GOT3 (cell line): ENCODE measurements around the gene IFRD1.

Experiments
- DNase-seq: peaks from one replicate; lab custom pipeline; 2025; ENCODE audit warnings: mixed read lengths; lab: John Stamatoyannopoulos, UW

Gene IFRD1

DNA sequence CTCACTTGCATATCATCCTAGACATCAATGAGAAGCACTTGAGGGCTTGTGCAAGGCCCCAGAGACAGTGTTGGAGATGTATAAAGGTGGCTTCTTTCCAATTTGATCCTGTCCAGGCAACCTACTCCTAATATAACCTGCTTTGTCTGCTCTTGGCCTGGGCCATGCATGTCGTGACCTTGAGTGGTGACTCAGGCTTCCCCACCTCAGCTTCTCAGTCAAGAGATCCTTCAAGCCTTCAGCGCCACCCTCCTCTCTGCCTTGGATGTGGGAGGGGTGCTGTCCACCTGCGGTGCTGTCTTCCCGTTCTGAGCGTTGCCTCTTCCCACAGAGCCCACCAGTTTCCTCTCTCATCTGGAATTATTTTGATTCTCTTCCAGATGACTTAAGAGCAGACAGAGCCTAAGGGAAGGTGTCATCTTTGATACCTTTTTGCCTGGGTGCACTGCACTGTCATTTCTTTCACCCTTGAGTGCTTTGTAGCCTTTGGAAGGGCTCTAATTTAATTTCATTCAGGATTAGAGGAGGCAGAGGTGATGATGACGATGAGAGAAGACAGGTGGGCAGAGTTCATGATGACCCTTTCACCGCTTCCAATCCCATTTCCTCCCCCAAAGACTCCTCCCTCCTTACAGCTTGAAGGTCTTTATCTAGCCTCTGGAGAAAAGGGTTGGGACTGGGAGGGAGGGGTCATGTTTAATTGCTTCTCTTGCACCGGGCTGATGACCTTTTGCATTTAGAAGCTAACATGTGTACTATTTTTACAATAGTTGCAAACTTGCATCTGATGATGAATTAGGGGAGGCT, 37.4 kb downstream of the IFRD1 start:
- no peak for DNase-seq

DNA sequence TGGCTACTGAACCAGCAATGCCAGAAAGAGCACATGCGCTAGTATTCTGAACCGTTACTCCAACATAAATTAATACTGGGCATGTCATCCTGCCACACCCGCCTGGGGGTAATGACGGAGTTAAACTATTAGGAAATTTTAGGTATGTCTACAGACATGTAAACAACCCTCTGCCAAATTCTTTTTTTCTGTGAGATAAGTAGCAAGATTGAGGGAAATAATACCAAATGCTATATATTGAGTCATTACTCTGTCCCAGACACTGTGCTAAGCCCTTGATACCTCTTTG, 37.9 kb downstream of the IFRD1 start:
- DNase-seq: no peak

DNA sequence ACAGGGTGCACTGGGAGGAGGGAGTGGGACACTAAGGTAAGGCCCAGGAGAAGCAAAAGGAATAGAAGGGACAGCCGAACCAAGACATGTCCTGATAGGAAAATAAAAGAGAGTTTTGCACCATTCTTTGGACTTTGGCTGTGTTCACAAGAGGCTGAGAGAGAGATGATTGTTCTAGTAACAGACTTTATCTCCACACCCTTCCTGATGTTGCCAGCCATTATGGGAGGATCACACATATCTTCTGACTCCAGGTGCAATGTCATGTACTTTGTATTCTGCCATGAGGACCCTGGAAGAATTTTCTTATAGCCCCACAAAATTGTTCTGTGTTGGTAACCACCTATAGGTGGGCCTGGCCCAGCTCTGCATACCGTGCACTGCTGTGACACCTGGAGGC, 41.9 kb downstream of the IFRD1 start:
- DNase-seq: no peak

DNA sequence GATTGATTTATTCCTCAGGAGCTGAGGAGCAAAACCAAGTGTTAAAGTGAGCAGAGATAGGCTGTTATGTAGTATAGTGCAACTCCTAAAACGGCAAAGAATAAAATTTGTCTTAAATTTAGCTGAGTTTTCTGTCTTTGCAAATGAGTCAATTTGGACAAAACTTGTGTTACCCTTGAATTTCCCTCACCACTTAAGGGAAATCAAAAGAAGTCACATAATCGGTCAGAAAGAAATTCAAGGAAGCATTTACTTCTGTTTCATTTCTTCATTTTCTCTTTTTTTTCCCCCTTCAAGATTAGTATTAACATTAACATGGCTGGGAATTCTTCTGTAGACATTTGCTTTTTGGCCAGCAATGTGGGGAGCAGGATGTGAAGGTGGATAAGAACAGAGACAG, 44.4 kb downstream of the IFRD1 start:
- no peak for DNase-seq

DNA sequence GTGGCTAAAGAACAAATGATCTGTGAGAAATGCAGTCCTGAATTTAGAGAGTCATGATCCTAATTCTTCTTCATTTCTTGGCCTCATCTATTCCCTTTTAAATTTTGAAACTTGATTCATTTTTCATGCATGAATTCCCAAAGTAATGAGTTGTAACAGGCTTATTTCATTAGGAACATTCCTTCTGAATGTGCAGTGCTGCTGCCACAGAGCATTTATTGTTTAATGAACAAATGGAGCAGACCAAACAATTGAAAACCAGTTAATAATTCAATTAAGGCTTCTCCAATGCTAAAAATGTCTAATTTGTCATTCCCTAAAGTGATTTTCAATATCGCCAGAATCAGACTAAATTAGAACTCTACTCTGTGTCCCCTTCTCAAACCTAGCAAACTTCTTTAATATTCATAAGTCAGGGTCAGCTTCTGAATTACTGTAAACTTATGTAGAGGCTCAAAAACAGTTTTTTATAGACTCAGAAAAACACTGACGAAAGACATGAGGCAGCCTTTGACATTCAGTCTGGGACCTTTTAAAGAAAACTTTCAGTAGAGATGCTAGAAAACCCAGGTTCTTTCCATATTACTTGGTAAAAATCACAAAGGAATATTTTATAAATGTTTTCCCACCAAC, 45.0 kb downstream of the IFRD1 start:
- DNase-seq: no peak

DNA sequence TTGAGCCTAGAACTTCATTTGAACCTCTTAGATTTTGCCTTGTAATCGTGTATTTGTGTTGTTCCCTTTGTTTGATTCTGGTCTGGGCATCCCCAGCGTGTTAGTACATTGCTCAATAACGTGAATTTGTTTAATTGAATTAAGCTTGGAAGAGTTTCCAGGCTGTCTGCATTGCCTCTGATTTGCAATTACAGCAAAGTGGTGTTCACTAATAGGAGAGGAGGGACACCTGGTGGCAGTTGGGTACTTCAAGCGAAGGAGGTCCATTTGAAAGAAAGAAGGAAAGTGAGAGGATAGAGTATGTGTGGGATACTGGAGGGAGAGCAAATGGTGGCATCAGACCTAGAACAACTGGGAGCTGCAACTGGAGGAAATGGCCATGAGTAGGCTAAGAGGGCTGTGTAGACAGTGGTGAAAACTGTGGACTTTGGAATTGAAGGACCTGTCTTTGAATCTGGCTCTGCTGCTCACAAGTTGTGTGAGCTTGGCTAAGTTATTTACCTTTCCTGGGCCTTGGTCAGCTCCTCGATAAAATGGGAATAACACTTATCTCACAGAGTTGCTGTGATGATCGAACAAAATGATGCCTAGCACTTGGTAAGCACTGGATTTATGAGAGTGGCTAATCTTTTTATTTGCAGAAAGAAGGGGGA, 45.7 kb downstream of the IFRD1 start:
- DNase-seq: no peak

DNA sequence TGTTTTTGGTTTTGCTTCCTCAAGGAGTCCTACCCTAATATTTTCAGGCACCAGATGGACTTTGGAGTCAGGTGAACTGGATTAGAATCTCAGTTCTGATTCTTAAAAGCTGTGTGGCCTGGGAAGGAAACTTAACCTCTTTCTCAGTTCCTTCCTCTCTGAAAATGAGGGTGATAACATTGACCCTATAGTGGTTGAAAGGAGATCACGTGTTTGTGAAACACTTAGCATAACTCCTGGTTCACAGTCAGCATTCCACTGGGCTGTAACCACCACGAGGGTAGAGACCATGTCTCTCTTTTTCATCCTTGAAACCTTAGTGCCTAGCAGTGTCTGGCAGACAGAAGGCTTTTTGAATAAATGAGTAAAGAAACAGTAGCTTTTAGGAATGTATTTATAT, 47.2 kb downstream of the IFRD1 start:
- no peak for DNase-seq

DNA sequence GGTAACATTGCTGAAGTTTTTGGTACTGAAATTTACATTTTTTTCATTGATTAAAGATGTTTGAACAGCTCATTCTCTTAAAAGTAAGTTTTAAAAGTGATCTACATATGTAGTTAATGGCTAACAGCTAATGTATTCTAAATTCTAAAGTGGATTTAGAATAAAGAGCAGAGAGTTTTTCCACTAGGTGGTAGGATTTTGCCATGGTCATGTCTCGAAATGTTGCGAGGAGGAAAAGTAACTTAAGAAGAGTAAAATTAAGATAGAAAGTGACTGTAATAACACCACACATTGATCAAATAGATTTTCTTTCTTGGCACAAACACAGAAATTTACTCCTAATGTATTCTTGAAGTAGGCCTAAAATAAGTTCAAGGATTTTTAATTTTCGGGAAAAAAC, 50.4 kb downstream of the IFRD1 start:
- no peak for DNase-seq

DNA sequence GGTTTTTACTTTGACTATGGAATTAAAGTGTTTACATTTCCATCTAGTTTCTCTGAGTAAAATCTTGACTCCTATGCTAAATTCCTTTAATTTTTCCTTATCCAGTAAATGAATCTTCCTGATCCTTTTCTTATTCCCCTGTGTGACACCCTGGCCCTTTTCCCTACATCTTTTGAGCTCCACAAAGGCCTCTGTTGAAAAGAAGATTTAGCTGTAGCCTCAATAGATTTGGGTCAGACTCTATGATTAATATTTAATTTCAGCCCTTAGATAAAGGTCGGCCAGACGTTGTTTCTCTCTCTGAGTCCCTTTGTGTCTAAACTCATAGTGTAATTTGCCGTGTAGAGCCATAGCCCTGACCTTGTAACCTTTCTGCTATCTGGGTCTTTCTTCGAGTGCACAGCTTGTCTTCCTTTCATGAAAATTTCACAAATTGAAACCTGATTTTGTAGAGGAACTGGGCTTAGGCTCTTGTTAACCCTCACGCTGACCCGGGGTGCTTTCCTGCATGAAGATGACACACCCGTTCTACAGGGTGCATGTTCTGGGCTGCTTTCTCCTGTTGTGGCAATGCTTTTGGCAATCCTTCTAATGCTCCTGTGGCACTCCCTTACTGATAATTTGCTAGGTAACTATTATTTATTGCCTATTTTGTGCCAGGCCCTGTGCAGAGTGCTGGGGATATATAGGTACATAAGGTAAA, 51.7 kb downstream of the IFRD1 start:
- DNase-seq: no peak

DNA sequence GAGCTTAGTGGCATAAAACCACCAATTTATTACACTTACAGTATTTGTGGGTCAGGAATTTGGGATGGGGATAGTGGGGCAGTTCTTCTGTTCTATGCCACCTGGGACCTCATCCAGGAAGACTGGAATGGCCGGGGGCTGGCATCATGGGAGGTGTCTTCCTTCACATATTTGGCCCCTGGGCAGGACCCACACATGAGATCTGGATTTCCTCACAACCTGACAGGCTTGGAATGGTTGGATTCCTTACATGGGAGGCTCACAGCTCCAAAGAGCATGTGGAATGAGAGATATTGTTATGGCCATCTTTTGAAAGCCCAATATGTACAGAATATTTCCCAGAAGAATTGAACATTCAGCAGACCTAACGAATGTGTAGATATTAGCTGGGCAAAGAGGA, 52.4 kb downstream of the IFRD1 start:
- no peak for DNase-seq

DNA sequence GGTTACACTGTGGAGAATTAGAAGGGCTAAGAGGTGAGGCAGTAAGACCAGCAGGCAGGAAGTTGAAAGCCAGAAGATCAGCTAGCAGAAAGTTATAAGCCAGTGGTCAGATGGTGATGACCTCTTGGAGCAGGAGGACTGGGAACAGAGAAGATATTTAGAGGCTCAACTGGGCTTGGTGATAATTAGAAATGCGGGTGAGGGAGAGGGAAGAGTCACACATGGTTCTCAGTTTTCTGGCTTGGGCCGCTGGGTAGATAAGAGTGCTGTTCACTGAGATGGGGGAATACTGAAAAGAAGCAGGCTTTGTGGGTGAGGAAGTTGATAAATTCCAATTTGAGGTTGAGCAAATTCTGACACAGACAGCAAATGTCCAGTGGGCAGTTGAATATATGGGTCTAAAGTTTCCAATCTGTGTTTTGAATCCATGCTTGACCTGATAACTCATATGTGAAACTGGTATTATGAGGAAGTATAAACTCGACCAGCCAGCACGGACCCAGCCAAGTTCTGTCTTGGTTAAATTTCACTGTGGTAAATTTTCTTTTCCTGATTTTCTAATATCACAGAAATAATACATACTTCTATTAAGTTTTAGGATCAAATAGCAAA, 53.2 kb downstream of the IFRD1 start:
- no peak for DNase-seq

DNA sequence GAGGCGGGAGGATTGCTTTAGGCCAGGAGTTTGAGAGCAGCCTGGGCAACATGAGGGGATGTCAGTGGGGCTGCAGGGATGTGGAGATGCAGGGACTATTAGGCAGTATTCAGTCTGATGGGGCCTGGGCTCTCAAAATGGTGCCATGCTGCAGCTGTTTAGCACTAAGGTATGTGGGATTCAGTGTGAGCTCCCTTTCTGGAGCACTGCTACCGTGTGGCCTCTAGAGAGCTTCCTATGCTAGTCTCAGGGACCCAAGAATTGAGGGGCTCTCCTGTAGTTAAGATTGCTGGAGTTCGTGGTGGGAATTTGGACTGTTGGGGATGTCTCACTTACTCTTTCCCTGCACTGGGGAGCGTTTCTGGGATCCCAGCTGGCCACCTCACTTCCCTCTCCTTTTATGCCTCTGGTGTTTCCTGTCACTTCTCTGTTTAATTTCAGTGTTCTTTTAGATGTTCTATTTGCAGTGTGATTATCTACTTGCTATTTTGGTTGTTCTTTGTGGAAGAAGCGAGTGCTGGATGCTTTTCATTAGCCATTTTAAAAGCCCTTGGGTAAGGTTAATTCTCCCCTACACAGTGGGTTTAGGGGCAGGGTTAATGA, 53.9 kb downstream of the IFRD1 start:
- DNase-seq: no peak

DNA sequence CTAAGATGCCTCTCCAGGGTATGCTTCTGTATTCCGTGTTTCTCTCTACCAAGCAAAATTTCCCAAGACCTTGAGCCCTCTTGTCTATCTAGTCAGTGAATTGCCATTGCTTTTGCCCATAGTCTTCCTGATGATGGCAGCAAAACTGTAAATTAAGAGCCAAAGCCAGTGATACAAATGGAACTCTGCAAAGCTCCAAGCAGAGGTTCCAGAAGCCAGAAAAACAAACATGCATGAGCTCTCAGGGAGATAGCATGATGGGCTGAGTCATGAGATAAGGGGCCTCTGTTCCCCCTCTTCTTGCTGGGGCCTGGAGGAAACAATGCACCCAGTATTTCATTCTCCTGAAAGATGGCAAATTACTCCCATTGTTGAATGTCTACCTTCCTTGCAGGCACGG, 55.2 kb downstream of the IFRD1 start:
- DNase-seq: no peak

DNA sequence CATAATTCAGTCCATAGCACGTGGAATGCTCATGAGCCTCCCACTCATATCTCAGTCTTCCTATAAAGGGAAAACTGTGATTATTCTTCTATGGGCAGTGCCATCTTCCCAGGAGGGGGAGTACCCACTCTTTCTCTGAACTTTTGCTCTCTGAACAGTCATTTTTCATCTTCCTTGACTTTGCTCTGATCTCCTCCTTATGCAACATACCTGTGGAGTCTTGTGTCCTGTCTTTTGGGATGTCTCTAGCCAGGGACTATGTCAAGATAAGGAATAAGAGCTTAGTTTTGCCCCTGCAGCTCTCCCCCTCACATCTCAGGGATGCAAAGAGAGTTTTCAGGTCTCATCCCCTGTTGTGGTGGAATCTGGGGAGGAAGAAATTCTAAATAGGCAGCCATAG, 58.1 kb downstream of the IFRD1 start:
- DNase-seq: no peak

DNA sequence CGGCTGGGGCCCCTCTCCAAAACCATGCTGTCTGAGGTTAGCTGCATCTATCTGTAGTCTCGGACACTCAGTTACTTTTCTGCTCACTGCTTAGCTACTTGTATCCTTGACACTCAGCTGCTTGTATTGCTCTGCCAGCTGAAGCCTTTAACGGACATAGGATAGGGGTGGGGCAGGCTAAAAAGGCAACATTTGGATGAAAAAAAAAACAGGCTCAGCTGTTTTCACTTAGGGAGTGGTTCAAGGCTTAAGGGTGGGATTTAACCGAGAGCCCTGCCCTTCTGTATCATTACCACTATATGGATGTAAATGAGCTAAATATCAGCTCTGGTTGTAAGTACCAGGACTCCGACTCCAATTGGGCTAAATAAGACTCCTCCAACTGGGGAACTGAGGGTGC, 59.1 kb downstream of the IFRD1 start:
- no peak for DNase-seq

DNA sequence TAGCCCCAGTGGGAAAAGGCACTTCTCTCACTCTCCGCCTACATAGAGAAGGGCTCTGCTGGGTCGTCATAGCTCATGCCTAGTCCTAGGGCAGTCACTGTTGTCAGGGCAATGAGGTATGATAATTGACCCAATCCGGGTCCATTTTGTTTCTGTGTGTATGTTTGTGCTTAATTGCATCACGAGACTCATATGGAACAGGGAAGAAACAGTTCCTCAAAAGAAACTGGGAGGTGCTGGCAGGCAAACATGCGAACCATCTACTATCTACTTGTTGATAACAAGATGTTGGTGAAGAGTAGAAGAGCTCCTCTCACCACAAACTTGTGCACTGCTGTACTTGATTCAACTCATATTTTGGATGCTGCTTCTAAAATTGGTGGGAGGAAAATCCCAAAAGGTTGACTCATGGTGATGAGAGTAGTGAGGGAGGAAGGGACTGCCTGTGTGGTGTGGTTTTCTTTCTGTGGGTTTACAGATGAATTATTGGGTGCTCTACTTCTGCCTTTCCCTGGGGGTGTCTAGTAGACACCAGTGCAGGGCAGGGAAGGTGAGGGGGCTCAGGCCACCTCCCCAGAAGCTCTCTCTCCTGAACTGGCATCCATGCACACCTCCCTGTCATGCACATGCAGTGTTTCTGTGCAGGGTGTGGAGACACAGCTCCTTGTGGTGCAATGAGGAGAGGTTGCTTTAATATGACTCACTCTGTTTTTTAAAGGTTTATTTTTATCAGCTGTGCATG, 59.9 kb downstream of the IFRD1 start:
- DNase-seq: peak; percentile 17

DNA sequence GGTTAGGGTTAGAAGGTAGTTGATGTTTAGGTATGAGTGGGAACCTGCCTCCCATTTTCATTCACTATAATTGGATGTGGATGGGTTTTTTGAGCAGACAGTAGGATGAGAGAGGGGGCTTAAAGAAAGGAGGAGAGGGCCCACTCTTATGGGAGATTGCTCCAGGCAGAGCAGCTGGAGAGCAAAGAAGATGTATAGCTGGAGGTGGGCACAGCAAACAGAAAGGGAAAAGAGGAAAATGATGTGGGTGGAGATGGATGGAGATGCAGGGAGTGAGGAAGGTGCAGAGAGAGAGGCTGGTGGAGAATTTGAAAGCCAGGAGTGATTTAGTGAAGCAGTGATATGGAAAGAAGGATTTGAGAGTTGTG, 60.5 kb downstream of the IFRD1 start:
- DNase-seq: no peak

DNA sequence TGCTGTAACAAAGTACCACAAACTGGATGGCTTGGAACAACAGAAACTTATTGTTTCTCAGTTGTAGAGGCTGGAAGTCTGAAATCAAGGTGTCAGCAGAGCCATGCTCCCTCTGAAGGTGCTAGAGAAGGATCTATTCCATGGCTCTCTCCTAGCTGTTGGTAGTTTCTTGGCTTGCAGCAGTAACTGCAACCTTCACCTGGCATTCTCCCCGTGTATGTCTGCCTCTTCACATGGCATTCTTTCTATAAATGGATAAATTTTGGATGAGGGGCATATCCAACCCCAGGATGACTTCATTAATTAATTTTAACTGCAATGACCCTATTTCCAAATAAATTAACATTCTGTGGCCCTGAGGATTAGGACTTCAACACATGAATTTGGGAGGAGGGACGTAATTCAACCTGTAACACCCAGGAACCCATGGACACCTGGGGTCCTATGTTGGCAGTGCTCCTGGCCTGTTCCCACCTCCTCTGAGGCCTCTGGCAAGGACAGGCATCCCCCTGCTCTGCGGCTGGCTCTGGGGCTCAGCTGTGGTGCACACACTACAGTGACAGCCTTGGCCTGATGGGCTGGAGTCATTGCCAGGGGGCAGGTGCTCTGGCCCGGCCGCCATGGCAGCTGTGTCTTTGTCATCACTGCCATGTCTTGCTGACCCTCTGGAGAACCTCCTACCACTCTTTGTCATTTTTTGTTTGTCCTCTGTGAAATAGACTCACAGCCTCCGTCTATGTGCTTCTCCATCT, 61.4 kb downstream of the IFRD1 start:
- no peak for DNase-seq

DNA sequence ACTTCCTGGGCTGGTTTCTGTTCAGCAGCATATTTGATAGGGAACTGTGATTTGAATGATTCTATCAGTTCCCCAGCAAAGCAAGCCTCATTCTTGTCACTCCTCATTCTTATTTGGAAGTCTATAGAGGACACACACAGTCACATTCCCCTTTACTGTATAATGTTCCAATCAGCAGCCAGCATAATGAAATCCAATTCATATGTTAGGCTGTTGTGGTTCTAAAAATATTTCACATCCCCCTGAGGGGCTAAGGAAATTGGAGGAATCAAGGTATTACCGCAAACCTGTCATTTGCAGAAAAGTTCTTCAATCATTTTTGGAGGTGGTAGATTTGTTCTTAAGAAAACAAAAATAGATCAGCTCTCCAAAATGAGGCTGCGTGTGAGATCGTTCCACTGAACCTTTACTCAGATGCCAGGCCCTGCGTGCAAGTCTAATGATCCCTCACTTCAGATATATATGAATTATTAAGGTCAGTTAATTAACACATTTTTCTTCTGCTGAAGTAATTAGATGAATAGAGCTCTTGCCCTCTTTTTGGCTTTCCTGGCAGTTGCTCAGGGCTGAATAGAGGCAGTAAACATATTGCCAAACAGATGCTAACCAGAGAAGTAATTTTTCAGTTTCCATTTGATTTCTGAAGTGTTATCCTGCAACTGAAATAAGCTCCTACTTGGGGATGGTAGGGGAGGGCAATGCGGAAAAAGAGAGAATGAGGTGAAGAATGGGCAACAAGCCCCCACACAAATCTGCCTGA, 62.4 kb downstream of the IFRD1 start:
- no peak for DNase-seq

DNA sequence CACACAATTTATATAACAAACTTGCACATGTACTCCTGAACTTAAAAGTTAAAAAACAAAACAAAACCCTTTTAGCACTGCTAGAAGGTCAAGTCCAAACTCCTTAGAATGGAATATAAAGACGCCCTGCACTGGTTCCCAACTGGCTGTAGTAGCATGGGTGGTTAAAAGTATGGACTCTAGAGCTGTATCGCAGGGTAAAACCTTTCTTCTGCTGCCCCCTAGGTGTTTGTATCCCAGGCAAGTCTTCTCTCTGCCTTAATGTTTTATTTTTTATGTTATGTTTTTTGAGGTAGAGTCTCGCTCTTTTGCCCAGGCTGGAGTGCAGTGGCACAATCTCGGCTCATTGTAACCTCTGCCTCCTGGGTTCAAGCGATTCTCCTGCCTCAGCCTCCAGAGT, 65.7 kb downstream of the IFRD1 start:
- DNase-seq: no peak
